Testis (tissue), 2 donors: Measurements from ENCODE around the gene CCL2.

Source experiments
- POLR2A ChIP-seq: fragments of 450-650 bp; IDR thresholded peaks from one replicate; pipeline ENCODE4 v1.6.1; 2017; ENCODE audit warnings: antibody characterized with exemption, mild to moderate bottlenecking, moderate library complexity
- TF ChIP-seq, protein P1 (sequence below), 3 experiments: fragments of 450-650 bp in 2 of 3; fragments of 200-600 bp in 1 of 3; sonication (generic) in 1 of 3; IDR thresholded peaks; one replicate each; pipeline ENCODE4 v1.5.1; 2016 to 2019; ENCODE audit warnings: antibody characterized with exemption in 3 of 3, mild to moderate bottlenecking in 2 of 3, moderate library complexity in 1 of 3

GRCh38 chr17:34249478-34249877 is 5.6 kb upstream of the CCL2 start:
- TF ChIP-seq, protein P1, sequence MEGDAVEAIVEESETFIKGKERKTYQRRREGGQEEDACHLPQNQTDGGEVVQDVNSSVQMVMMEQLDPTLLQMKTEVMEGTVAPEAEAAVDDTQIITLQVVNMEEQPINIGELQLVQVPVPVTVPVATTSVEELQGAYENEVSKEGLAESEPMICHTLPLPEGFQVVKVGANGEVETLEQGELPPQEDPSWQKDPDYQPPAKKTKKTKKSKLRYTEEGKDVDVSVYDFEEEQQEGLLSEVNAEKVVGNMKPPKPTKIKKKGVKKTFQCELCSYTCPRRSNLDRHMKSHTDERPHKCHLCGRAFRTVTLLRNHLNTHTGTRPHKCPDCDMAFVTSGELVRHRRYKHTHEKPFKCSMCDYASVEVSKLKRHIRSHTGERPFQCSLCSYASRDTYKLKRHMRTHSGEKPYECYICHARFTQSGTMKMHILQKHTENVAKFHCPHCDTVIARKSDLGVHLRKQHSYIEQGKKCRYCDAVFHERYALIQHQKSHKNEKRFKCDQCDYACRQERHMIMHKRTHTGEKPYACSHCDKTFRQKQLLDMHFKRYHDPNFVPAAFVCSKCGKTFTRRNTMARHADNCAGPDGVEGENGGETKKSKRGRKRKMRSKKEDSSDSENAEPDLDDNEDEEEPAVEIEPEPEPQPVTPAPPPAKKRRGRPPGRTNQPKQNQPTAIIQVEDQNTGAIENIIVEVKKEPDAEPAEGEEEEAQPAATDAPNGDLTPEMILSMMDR (IDR thresholded peaks at IDR 0.05): no peak
- TF ChIP-seq POLR2A: no peak
